WERI-Rb-1 (cell line): ENCODE data around the gene SNU13.

Experiments
- DNase-seq: peaks from one replicate; pipeline ENCODE4 v3.0.0-alpha.2; 2020
- H3K27ac ChIP-seq: fragments of 250-450 bp; sonication (Bioruptor Pico); 2 replicates; pipeline ENCODE4 v1.5.1; 2020; ENCODE audit warnings: mild to moderate bottlenecking, moderate library complexity
- H3K27me3 ChIP-seq: fragments of 250-450 bp; sonication (Bioruptor Pico); 2 replicates; pipeline ENCODE4 v1.5.1; 2021; ENCODE audit warnings: mild to moderate bottlenecking, low read depth, moderate library complexity; ENCODE audit not compliant: insufficient read depth, severe bottlenecking
- H3K36me3 ChIP-seq: fragments of 250-450 bp; sonication (Bioruptor Pico); 2 replicates; pipeline ENCODE4 v1.5.1; 2020; ENCODE audit warnings: mild to moderate bottlenecking, moderate library complexity
- H3K4me3 ChIP-seq: 2 replicates; pipeline ENCODE4 v1.5.1; 2011; ENCODE audit warnings: low read depth, mild to moderate bottlenecking, control low read depth, low read length
- H3K9me3 ChIP-seq: fragments of 250-450 bp; sonication (Bioruptor Pico); 2 replicates; pipeline ENCODE4 v1.5.1; 2021; ENCODE audit warnings: mild to moderate bottlenecking, moderate library complexity; ENCODE audit not compliant: severe bottlenecking
- TF ChIP-seq, protein P1 (sequence below): IDR thresholded peaks from 2 replicates; pipeline ENCODE4 v1.5.1; 2011; ENCODE audit warnings: low read depth, mild to moderate bottlenecking, control low read depth, inconsistent platforms, low read length

Gene SNU13

DNA sequence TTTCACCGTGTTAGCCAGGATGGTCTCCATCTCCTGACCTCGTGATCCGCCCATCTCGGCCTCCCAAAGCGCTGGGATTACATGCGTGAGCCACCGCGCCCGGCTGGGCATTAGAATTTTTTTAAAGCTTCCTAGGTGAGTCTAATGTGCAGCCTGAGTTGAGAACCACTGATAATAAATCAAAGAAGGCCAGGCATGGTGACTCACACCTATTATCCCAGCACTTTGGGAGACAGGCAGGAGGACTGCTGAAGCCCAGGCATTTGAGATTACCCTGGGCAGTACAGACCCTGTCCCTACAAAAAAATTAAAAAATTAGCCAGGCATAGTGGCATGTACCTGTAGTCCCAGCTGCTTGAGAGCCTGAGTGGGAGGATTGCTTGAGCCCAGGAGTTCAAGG lies 24.3 kb upstream of the SNU13 start:
- H3K36me3 ChIP-seq: no peaks in the 10 kb centered on the region
- DNase-seq: no peak

DNA sequence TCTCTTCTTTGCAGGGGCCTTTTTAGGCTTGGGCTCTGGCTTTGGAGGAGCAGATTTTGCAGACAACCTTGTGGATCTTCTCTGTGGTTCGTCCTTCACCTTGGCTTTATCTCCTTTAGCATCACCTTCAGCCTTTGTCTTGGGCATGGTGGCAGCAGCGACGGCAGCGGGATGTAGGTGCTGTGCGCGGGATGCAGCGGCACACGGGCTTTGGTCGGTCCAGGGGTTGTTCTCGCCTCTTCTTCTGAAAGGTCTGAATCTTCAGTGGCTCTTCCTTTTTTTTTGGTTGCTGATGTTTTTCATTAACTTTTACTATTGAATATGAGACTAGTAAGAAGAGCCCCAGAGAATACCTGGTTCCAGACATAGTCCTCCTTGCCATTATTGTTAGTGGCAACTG lies 20.7 kb upstream of the SNU13 start:
- no peak for DNase-seq
- TF ChIP-seq, protein P1, sequence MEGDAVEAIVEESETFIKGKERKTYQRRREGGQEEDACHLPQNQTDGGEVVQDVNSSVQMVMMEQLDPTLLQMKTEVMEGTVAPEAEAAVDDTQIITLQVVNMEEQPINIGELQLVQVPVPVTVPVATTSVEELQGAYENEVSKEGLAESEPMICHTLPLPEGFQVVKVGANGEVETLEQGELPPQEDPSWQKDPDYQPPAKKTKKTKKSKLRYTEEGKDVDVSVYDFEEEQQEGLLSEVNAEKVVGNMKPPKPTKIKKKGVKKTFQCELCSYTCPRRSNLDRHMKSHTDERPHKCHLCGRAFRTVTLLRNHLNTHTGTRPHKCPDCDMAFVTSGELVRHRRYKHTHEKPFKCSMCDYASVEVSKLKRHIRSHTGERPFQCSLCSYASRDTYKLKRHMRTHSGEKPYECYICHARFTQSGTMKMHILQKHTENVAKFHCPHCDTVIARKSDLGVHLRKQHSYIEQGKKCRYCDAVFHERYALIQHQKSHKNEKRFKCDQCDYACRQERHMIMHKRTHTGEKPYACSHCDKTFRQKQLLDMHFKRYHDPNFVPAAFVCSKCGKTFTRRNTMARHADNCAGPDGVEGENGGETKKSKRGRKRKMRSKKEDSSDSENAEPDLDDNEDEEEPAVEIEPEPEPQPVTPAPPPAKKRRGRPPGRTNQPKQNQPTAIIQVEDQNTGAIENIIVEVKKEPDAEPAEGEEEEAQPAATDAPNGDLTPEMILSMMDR: no peak
- Histone ChIP-seq H3K27ac (no peak overlapping the region), H3K4me3 (no peak overlapping the region), H3K9me3 (no peaks in the 10 kb centered on the region), H3K36me3 (no peaks in the 10 kb centered on the region), H3K27me3 (no peaks in the 10 kb centered on the region)

More for the DNA sequence above, 24.3 kb upstream of the SNU13 start:
- Histone ChIP-seq H3K9me3 (no peaks in the 10 kb centered on the region), H3K27me3 (no peaks in the 10 kb centered on the region), H3K27ac (no peak overlapping the region), H3K4me3 (no peak overlapping the region)
- TF ChIP-seq, protein P1: no peak

DNA sequence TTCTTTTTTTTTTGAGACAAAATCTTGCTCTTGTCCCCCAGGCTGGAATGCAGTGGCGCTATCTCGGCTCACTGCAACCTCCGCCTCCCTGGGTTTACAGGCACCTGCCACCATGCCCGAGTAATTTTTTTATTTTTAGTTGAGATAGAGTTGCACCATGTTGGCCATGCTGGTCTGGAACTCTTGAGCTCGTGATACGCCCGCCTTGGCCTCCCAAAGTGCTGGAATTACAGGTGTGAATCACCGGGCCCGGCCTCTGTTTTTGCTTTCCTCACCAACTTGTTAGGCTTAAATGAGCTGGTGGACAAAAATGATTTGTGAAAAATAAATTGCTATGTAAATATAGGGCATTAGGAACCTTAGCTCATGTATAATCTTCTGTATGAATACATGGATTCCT lies 14.1 kb upstream of the SNU13 start:
- TF ChIP-seq, protein P1: no peak
- Histone ChIP-seq H3K36me3 (no peaks in the 10 kb centered on the region), H3K27ac (no peak overlapping the region), H3K4me3 (no peak overlapping the region), H3K9me3 (no peaks in the 10 kb centered on the region), H3K27me3 (no peaks in the 10 kb centered on the region)
- no peak for DNase-seq

DNA sequence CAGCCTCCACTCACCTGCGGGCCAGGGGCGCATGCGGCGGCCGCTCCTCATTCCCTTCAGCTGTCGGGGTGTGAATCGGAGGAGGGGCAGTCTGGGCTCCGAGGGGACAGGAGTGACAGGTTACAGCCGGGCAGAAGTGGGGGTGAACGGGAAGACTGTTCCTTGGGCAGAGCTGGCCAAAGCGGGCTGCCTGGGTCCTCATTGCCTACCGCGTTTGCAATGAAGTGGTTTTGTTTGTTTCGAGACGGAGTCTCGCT lies 11.4 kb upstream of the SNU13 start:
- Histone ChIP-seq H3K36me3 (no peaks in the 10 kb centered on the region), H3K27ac (no peak overlapping the region), H3K27me3 (no peaks in the 10 kb centered on the region), H3K4me3 (no peak overlapping the region), H3K9me3 (no peaks in the 10 kb centered on the region)
- no peak for DNase-seq
- TF ChIP-seq, protein P1: no peak

DNA sequence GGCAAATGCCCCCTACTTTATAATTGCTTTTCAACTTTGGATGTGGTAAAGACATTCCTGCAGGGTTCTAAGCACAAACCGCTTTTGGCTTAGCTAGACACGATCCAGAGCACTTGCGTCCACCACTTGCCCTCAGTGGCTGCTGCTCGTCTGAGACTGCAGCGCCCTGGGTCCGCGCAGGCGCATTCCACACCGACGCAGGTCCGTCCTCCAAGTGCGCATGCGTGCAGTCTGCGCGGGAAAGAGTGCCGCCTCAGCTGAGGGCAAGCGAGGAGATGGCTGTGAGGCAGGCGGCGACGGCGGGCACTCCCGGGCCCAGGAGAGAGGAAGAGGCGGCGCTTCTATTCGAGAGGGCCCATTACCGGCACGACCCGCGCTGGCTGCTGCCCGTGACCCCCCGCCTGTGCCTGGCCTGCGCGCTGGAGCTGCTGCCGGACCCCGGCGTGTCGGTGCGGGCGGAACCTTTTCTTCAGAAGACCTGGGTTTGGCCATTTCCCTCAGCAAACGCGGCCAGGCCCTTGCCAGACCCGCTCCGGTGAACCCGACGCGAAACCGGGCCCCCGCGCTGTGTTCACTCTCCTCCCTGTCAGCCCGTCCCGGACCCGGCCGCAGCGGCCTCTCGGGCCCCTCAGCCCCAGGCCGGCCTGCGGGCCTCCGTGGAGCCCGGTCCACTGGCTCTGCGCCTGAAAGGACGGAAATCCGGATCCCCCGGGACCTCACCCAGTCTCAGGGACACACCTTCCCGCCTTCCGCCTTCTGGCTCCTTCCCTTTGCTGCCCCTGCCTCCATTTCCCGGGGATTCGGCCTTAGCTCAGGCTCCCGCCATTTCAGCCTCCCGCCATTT lies 10.8 kb upstream of the SNU13 start, which contains the start of gene MEI1:
Gene MEI1 (plus strand): TSS at position 240 of the 844 bp plus-strand sequence. CDS start 36 bp downstream, at position 276.
- Histone ChIP-seq H3K27ac (no peak within 1 kb of the TSS), H3K4me3 (no peak within 1 kb of the TSS), H3K27me3 (no peaks in the 10 kb centered on the region), H3K36me3 (no peaks in the 10 kb centered on the region), H3K9me3 (no peaks in the 10 kb centered on the region)
- TF ChIP-seq, protein P1: no peak
- DNase-seq: no peak
